Upper lobe of left lung (tissue), 6 donors: ENCODE results near the gene IFNG. TPM values are rescaled to one million over a fixed set of nuclear protein-coding genes. Genes with fewer than 3 reads are reported as not detected.
A peak's percentile ranks its signal among the peaks of the same experiment; 100 is the strongest.
"Not testable (repeated sequence)": the region's sequence is repeated elsewhere in the genome, so short reads cannot be mapped to it uniquely, and the experiment has no call there.

ENCODE experiments used
- ATAC-seq, 2 donors: fragments of 200-7000 bp; cut with Tn5 transposase; one replicate each; pipeline ENCODE4 v1.9.1; 2022; ENCODE audit warnings: mild to moderate bottlenecking in 2 of 2, moderate library complexity in 2 of 2; ENCODE audit not compliant: low FRiP score in 2 of 2
- DNase-seq, 2 donors: peaks; one replicate each; pipeline ENCODE4 v3.0.0-alpha.2; 2019 to 2020
- H3K27ac ChIP-seq, 4 donors: fragments of 200-600 bp; sonication (generic); one replicate each; pipeline ENCODE4 v1.5.1; 2016 to 2019
- H3K27me3 ChIP-seq, 4 donors: fragments of 200-600 bp; sonication (generic); one replicate each; pipeline ENCODE4 v1.5.1; 2017 to 2019
- H3K36me3 ChIP-seq, 4 donors: fragments of 200-600 bp; sonication (generic); one replicate each; pipeline ENCODE4 v1.5.1; 2016 to 2019
- H3K4me1 ChIP-seq, 4 donors: fragments of 200-600 bp; sonication (generic); one replicate each; pipeline ENCODE4 v1.5.1; 2018 to 2019
- H3K4me3 ChIP-seq, 4 donors: fragments of 200-600 bp; sonication (generic); one replicate each; pipeline ENCODE4 v1.5.1; 2017 to 2019; ENCODE audit warnings: mild to moderate bottlenecking in 2 of 4, moderate library complexity in 1 of 4
- H3K9me3 ChIP-seq, 4 donors: fragments of 200-600 bp; sonication (generic); one replicate each; pipeline ENCODE4 v1.5.1; 2018 to 2019
- EP300 ChIP-seq, 4 donors: sonication (generic); formaldehyde crosslinking; IDR thresholded peaks; one replicate each; pipeline ENCODE4 v1.5.1; 2017; ENCODE audit warnings: antibody characterized with exemption in 4 of 4, control low read depth in 2 of 4
- POLR2A ChIP-seq, 4 donors: fragments of 450-650 bp; IDR thresholded peaks; one replicate each; pipeline ENCODE4 v1.5.1; 2016 to 2017; ENCODE audit warnings: antibody characterized with exemption in 4 of 4, mild to moderate bottlenecking in 2 of 4
- POLR2AphosphoS5 ChIP-seq, 2 donors: sonication (generic); formaldehyde crosslinking; IDR thresholded peaks; one replicate each; pipeline ENCODE4 v1.5.1; 2017; ENCODE audit warnings: antibody characterized with exemption in 2 of 2
- WGBS, 2 donors: methylation state at CpG; one replicate each; pipeline ENCODE4 v1.1.5; 2017 to 2018; 5-methylcytosine and 5-hydroxymethylcytosine counted together
- total RNA-seq, 6 donors: library from RNA; depleted of rRNA in 4 of 6; stranded (reverse); fragments of >200 nt in 4 of 6; gene quantifications; one replicate each; pipeline versions ENCODE4 v1.1.0 to v1.2.1, GENCODE V29; 2016 to 2021
- TF ChIP-seq, protein P1 (sequence below), 6 experiments: fragments of 450-650 bp in 4 of 6; fragments of 200-600 bp in 2 of 6; sonication (generic) in 2 of 6; IDR thresholded peaks; one replicate each; pipeline ENCODE4 v1.5.1; 2016 to 2019; ENCODE audit warnings: antibody characterized with exemption in 6 of 6
- donor health status: DM: no; HTN: no; CAD: no; lungs with moderate emphysema.
- donor health status: DM: no; HTN: yes; CAD: no; lungs with severe emphysema.

Gene IFNG
- total RNA-seq, result under 1 TPM in 2 of 6 donors, not detected in 4; 0.54 to 0.57 TPM

DNA sequence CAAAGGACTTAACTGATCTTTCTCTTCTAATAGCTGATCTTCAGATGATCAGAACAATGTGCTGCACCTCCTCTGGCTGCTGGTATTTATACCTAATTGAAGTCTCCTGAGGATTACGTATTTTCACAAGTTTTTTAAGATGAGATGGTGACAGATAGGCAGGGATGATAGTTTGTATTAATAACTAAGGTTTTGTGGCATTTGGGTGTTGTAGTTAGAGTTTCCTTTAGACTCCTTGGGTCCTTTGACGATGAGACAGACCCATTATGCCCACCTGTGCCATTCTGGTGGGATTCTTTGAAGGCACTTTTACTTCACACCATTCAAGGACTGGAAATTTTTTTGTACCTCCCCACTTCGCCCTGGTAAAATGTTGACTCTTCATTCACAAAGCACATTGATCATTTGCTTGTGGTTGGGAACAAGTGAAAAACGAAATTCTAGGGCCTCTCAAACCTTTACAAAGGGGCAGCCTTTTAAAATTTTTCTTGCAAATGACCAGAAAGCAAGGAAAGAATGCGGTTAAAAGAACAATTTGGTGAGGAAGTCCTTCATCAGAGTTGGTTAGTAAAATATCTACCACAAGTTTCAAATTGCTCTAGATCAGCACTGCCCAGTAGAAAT is at the start of gene IFNG:
Gene IFNG, minus strand, starts transcription at position 60 of the 624 bp plus-strand sequence. CDS start 125 bp downstream, outside the sequence.
- ATAC-seq (no peak), DNase-seq (no peak)
- peak in 1 of 4 donors; percentile 20 for TF ChIP-seq POLR2A (IDR thresholded peaks at IDR 0.05)
- no peak for TF ChIP-seq EP300 (IDR thresholded peaks at IDR 0.05)
- TF ChIP-seq, protein P1, sequence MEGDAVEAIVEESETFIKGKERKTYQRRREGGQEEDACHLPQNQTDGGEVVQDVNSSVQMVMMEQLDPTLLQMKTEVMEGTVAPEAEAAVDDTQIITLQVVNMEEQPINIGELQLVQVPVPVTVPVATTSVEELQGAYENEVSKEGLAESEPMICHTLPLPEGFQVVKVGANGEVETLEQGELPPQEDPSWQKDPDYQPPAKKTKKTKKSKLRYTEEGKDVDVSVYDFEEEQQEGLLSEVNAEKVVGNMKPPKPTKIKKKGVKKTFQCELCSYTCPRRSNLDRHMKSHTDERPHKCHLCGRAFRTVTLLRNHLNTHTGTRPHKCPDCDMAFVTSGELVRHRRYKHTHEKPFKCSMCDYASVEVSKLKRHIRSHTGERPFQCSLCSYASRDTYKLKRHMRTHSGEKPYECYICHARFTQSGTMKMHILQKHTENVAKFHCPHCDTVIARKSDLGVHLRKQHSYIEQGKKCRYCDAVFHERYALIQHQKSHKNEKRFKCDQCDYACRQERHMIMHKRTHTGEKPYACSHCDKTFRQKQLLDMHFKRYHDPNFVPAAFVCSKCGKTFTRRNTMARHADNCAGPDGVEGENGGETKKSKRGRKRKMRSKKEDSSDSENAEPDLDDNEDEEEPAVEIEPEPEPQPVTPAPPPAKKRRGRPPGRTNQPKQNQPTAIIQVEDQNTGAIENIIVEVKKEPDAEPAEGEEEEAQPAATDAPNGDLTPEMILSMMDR (IDR thresholded peaks at IDR 0.05), result no peak
- TF ChIP-seq POLR2AphosphoS5 (IDR thresholded peaks at IDR 0.05), result no peak
- Histone ChIP-seq H3K27me3 (no peaks in the 10 kb centered on the region), H3K4me3 (no peak within 1 kb of the TSS), H3K36me3 (no peaks in the 10 kb centered on the region), H3K4me1 (no peaks in the 10 kb centered on the region), H3K27ac (no peak within 1 kb of the TSS), H3K9me3 (no peaks in the 10 kb centered on the region)
- WGBS, 2 donors, result 65 to 69% methylated on average over 5 of the region's 5 CpGs

DNA sequence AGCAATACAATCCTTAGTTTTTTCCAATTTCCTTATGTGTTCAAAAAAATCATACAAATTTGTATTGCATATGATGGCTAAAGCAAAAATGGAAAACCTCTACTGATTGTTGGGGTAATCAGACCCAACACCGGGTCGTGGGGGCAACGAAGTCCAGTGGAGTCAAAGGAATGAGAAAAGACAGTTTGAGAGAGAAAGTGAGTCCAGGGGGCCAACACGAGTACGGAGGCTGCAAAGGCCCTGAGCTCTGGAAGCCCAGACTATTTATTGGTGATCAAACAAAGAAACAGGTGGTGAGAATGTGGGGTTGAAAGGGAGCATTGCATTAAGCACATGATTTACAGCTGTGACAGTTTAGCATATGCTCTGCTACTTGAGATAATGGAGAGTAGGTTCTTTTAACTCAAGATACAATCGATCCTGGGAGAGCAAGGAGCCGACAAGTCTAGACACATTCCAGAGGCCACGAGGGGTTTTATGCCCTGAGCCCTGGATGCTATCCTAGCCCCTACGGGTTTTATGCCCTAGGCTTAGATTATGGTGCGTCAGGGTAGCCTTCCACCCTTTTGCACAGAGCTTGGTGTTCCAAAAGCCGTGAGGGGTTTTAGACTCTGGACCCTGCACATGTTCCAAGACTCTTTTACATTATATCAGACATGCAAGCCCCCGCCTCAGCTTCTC is 49.6 kb upstream of the IFNG start:
- not testable (repeated sequence) for H3K27me3 ChIP-seq, H3K4me1 ChIP-seq, DNase-seq, H3K9me3 ChIP-seq, H3K36me3 ChIP-seq, H3K4me3 ChIP-seq, H3K27ac ChIP-seq, ATAC-seq
- WGBS, 2 donors, result 58 to 67% methylated on average over 12 of the region's 12 CpGs

DNA sequence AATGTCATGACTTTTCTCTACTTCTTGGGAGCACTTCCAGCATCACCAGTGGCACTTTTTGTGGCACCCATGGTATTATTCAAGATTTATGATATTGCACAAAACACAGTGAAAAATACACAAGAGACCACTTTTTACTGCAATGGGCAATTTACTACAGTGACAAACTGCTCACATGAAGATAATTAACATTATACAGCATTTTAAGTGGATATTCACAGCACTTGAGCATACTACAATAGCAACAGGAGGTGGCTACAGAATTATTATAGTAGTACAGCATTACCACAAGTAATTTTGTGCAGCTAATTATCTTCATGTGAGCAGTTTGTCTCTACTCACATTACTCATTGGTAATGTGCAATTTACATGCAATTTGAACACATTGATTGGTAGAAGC is 47.7 kb upstream of the IFNG start:
- DNase-seq (no peak), ATAC-seq (no peak)
- Histone ChIP-seq H3K27ac (no peak overlapping the region), H3K4me1 (no peaks in the 10 kb centered on the region), H3K4me3 (no peak overlapping the region), H3K36me3 (no peaks in the 10 kb centered on the region), H3K9me3 (no peaks in the 10 kb centered on the region), H3K27me3 (no peaks in the 10 kb centered on the region)
- TF ChIP-seq, protein P1 (IDR thresholded peaks at IDR 0.05), result no peak
- TF ChIP-seq POLR2A (IDR thresholded peaks at IDR 0.05), result no peak
- TF ChIP-seq POLR2AphosphoS5 (IDR thresholded peaks at IDR 0.05), result no peak
- TF ChIP-seq EP300 (IDR thresholded peaks at IDR 0.05), result no peak

DNA sequence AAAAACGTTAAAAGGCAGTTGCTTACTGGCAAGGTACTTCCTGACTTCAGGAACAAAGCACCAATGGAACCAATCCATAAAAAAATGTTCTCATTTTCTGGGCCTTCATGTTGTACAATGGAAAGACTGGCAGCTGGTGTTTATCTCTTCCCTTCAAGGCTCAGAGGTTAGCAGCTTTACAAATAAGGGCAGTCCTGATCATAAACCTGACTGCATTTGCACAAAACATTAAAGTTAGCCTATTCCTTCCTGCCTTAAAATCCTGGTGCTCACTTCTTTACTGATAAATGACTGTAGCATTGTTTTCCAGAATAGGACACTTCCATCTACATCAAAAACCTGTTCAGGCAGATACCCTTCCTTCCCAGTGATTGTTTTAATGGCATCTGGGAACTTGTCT is 46.9 kb upstream of the IFNG start:
- H3K9me3 ChIP-seq, result no peaks in the 10 kb centered on the region
- WGBS, 2 donors, result 11 to 33% methylated on average over 1 of the region's 1 CpG
- H3K36me3 ChIP-seq, result no peaks in the 10 kb centered on the region
- TF ChIP-seq, protein P1 (IDR thresholded peaks at IDR 0.05), result no peak
- TF ChIP-seq POLR2A (IDR thresholded peaks at IDR 0.05) (no peak), EP300 (IDR thresholded peaks at IDR 0.05) (no peak), POLR2AphosphoS5 (IDR thresholded peaks at IDR 0.05) (no peak)
- DNase-seq, result no peak
- H3K4me1 ChIP-seq, result no peaks in the 10 kb centered on the region
- no peak overlapping the region for H3K27ac ChIP-seq
- H3K27me3 ChIP-seq, result no peaks in the 10 kb centered on the region
- ATAC-seq, result no peak
- H3K4me3 ChIP-seq, result no peak overlapping the region

DNA sequence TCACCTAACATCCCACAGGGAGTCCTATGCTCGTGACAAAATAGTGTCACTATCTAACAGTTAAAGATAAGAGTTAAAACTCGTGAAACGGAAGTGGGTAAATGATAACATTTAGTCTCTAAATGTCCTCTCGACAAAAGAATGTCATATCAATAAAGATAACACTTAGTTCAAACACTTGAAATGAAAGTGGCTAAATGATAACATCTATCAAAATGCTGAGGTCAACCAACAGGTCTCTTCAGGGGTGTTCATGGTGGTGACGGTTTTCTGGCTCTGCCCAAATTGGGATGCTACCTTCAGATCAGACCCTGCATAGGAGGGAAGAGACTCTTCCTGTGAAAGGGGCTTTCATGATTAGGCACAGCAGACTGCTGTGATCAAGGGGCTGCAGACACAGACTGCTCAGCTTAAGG is 43.9 kb upstream of the IFNG start:
- 32 to 33% methylated on average over 5 of the region's 5 CpGs for WGBS, 2 donors
- TF ChIP-seq, protein P1 (IDR thresholded peaks at IDR 0.05), result no peak
- TF ChIP-seq EP300 (IDR thresholded peaks at IDR 0.05) (no peak), POLR2A (IDR thresholded peaks at IDR 0.05) (no peak), POLR2AphosphoS5 (IDR thresholded peaks at IDR 0.05) (no peak)
- no peak overlapping the region for H3K27ac ChIP-seq
- H3K27me3 ChIP-seq, result no peaks in the 10 kb centered on the region
- H3K9me3 ChIP-seq, result no peaks in the 10 kb centered on the region
- no peaks in the 10 kb centered on the region for H3K36me3 ChIP-seq
- peak in 1 of 2 donors; percentile 34 for ATAC-seq
- DNase-seq, result no peak
- no peaks in the 10 kb centered on the region for H3K4me1 ChIP-seq
- no peak overlapping the region for H3K4me3 ChIP-seq
